ENCODE results near the gene RABL3. TPM values are rescaled to one million over a fixed set of nuclear protein-coding genes. Genes with fewer than 3 reads are reported as not detected.
"Not testable (repeated sequence)": the region's sequence is repeated elsewhere in the genome, so short reads cannot be mapped to it uniquely, and the experiment has no call there.

Gene RABL3
- polyA plus RNA-seq, 1 donor from 2014 or later, result 30.9 TPM

DNA sequence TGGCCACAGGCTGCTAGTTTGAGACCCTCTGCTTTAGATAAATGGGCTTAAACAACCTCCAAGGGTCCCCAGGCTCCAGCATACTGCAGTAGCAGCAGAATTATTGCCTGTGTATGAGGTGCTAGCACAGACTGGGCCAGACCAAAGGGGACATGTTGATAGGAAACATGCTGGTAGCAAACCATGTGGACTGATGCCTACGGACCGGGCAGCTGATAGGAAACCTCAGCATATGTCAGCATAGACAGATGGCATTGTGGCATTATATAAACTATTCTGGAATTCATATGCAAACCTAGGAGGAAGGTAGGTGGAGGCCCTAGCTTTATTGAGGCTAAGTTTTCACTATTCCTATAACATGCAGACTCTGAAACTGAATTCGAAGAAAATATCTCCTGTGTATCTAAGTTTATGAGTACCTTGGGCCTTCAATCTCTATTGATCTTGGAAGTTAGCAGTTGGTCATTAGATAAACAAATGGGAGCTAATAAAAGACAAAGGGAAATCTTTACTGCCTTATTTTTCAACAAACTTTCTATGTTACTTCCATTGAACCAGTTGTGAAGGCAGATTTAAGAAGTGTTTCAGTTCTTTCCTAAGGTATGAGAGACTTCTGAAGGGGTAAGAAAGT is 58.5 kb downstream of the RABL3 start:
- Mint-ChIP-seq H3K27ac (no peak overlapping the region), H3K4me3 (no peak overlapping the region), H3K9me3 (no peaks in the 10 kb centered on the region), H3K4me1 (peaks cover 21 to 27% (median 26%) of the 10 kb centered on the region in 3 donors), H3K36me3 (peaks cover 2% of the 10 kb centered on the region), H3K27me3 (no peaks in the 10 kb centered on the region)

DNA sequence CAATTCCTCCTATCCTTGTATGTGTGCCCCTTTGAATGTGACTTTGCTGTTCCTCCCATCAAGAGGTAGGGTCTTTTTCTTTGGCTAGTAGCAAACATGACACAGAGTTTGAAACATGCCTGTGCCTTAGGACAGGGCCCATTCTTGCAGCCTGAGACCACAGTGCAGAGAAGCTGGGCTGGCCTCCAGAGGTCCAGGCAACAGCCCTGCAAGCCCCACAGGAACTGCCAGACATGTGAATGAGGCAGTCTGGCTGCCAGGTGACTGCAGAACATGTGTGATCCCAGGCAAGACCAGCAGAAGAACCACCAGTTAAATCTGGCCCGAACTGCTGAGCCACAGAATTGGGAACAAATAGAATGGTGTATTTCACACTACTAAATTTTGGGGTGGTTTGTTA is 59.1 kb downstream of the RABL3 start:
- H3K4me1 Mint-ChIP-seq, result peaks cover 21 to 28% (median 21%) of the 10 kb centered on the region in 3 donors
- no peak overlapping the region for H3K4me3 Mint-ChIP-seq
- H3K36me3 Mint-ChIP-seq, result peaks cover 2% of the 10 kb centered on the region
- peak overlapping the region in 1 of 3 donors; percentile 6 for H3K27ac Mint-ChIP-seq
- H3K27me3 Mint-ChIP-seq, result no peaks in the 10 kb centered on the region
- H3K9me3 Mint-ChIP-seq, result no peaks in the 10 kb centered on the region

DNA sequence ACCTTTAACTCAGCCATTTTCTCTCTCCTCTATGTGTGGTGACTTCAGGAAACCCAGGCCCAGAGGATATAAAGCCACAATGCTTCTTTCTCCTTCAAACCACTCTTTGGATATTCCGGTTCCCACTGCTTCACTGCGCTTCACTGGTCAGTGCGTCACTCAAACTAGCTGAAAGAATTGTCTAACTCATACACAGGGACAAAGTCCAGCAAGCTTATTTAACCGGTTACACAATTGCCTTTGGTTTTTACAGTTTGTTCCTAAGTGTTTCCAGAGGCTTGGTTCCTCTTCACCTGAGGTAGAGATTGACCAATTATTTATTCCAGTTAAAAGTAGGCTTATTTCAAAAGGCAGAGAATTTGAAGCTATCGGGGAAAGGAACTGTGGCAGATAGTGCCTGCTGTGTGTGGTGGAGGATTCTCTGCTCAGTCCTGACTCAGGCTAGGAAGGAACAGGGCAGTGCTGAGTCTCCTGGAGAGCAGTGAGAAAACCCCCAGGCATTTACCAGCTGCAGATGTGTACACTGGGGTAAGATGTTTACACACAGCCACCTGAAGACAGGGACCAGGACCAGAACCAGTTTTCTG is 60.1 kb downstream of the RABL3 start, which contains the start of gene HGD:
Gene HGD, minus strand, starts transcription at position 145 of the 587 bp plus-strand sequence. Its CDS starts 128 bp downstream, at position 17.
- peaks cover 5% of the 10 kb centered on the region for H3K36me3 Mint-ChIP-seq
- peaks cover 19 to 27% (median 20%) of the 10 kb centered on the region in 3 donors for H3K4me1 Mint-ChIP-seq
- peaks cover 0 to 4% (median 3%) of the 10 kb centered on the region in 3 donors for H3K9me3 Mint-ChIP-seq
- no peaks in the 10 kb centered on the region for H3K27me3 Mint-ChIP-seq
- no peak within 1 kb of the TSS for H3K4me3 Mint-ChIP-seq
- H3K27ac Mint-ChIP-seq, result peak within 1 kb of the TSS in 2 of 3 donors; percentile 6 to 50

DNA sequence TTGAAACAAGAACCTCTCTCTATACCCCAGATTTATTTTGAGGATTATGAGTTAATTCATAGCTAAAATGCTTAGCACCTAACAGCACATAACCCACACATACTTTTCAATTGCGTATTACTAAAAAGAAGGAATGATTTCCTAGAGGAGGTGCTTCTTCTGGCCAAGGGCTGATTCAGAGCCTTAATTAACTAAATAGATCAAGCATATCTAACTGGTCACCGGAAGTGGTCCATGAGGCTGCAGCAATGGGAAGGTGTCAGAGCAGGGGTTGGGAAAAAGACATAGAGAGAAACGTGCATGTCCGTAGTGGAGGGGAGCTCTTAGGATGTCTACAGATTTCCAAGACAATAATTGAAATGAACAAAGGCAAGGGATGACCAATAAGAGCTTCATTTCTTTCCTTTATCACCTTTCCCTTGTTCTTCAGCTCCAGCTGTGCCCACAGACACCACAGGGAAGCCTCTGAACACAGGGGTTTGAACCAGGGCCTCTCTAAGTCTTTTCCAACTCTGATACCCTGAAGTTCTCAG is 60.7 kb downstream of the RABL3 start:
- H3K4me1 Mint-ChIP-seq, result peaks cover 14 to 21% (median 16%) of the 10 kb centered on the region in 3 donors
- H3K27me3 Mint-ChIP-seq, result no peaks in the 10 kb centered on the region
- peaks cover 5% of the 10 kb centered on the region for H3K36me3 Mint-ChIP-seq
- no peak overlapping the region for H3K27ac Mint-ChIP-seq
- no peak overlapping the region for H3K4me3 Mint-ChIP-seq
- peaks cover 0 to 6% (median 4%) of the 10 kb centered on the region in 3 donors for H3K9me3 Mint-ChIP-seq

DNA sequence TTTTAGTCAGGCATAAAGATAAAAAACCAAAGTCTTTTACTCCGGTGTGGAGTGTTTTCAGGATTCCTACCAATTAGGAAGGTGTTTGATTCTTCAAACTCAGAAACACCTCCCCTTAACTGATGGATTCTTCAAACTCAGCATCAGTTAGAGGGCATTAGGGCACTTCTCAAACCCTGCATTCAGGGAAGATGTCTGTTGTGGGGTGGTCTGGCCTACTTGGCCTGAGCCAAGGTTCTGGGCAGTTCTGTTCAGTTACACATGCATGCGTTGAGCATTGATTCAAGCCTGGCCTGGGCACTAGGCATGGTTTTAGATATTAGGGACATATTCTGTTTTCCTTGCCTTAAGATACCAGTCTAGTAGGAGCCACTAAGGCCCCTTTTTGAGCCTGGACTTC is 61.3 kb downstream of the RABL3 start:
- Mint-ChIP-seq H3K9me3 (peaks cover 0 to 7% (median 4%) of the 10 kb centered on the region in 3 donors), H3K4me1 (peaks cover 13 to 20% (median 16%) of the 10 kb centered on the region in 3 donors), H3K27ac (peak overlapping the region in 1 of 3 donors; percentile 93), H3K27me3 (no peaks in the 10 kb centered on the region), H3K4me3 (no peak overlapping the region), H3K36me3 (peaks cover 5% of the 10 kb centered on the region)

DNA sequence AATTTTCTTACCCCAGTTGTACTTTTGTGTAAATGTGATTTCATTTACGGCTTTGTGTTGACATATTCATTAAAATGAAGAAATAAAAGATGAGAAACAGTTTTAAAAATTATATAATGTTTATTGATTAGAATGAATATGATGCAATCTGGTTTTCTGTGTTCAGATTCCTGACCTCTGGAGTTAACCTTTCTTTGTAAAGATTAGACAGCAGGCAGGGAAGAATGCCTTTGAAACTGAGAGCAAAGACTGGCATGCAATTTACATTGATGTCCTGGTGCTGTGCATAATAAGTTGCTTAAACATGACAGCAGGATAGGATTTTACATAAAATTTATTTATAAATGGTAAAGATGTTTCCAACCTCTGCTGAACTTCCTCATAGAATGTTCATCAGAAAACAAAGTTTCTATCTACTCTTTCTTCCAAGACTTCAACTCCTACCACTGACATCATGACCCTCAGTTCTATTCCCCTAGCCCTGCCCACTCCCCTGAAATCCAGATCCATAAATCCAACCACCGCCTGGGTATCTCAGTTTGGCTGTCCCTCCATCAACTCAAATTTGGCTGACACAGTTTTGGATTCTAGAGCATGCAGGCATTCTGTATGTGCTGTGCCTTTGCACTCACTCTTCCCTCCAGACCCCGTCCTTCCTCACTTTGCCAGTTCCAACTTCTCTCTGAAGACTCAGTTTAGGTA is 62.0 kb downstream of the RABL3 start:
- Mint-ChIP-seq H3K4me1 (peaks cover 9 to 20% (median 16%) of the 10 kb centered on the region in 3 donors), H3K27ac (peak overlapping the region in 1 of 3 donors; percentile 93), H3K36me3 (peaks cover 7% of the 10 kb centered on the region), H3K27me3 (no peaks in the 10 kb centered on the region), H3K4me3 (peak overlapping the region in 1 of 4 donors; percentile 77), H3K9me3 (peaks cover 0 to 7% (median 4%) of the 10 kb centered on the region in 3 donors)

DNA sequence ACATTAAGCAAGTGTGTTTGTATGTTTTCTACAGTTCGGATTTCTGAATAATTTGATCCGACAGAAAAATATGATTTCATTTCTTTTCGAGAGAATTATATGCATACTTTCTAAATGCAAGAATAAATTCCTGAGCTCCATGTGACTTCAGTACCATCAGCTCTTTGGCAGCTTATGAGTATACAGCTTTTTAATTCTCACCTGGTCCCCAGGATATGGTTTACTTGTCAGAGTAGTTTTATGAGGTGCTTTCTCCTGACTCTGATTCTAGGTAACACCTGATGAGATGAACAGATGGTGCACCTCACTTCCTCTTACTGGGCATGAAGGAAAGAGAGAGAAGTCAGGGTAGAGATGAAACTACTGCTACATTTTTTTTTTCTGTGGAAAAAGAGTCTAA is 63.3 kb downstream of the RABL3 start:
- H3K27ac Mint-ChIP-seq, result no peak overlapping the region
- H3K9me3 Mint-ChIP-seq, result peaks cover 0 to 7% (median 4%) of the 10 kb centered on the region in 3 donors
- H3K27me3 Mint-ChIP-seq, result peaks cover 2% of the 10 kb centered on the region

DNA sequence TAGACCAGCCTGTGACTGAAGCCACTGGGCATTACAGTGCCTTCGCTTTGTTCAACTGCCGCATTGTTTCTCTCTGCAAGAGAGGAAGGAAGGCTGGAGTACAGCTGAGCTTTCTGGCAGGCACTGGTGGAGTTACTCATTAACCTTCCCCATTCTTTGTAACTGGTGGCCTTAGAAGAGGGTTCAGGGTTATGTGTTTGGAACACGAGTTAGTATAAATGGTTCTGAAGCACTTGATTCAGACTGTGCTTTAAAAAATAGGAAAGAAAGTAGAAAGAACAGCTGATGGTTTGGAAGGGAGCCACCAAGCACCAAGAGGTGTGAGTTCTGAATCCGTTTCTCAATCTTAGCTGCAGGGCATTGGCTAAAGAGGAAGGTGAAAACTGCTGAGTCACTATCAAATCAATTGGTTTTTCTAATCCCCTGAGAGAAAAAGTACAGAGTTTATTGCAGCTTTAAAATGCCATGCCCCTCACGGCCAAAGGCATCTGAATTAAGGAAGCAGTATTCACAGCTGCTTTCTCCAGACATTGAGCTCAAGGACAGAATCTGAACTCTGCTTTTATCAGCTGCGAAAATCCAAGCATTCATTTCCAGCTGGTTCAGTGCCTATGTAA is 63.9 kb downstream of the RABL3 start:
- Mint-ChIP-seq H3K27ac (peak overlapping the region in 1 of 3 donors; percentile 53), H3K27me3 (peaks cover 2% of the 10 kb centered on the region), H3K36me3 (peaks cover 7% of the 10 kb centered on the region), H3K9me3 (peaks cover 0 to 7% (median 4%) of the 10 kb centered on the region in 3 donors), H3K4me1 (peaks cover 7 to 20% (median 16%) of the 10 kb centered on the region in 3 donors), H3K4me3 (peak overlapping the region in 1 of 4 donors; percentile 10)

More for the DNA sequence above, 63.3 kb downstream of the RABL3 start:
- H3K36me3 Mint-ChIP-seq, result peaks cover 7% of the 10 kb centered on the region
- no peak overlapping the region for H3K4me3 Mint-ChIP-seq
- peaks cover 7 to 20% (median 16%) of the 10 kb centered on the region in 3 donors for H3K4me1 Mint-ChIP-seq

DNA sequence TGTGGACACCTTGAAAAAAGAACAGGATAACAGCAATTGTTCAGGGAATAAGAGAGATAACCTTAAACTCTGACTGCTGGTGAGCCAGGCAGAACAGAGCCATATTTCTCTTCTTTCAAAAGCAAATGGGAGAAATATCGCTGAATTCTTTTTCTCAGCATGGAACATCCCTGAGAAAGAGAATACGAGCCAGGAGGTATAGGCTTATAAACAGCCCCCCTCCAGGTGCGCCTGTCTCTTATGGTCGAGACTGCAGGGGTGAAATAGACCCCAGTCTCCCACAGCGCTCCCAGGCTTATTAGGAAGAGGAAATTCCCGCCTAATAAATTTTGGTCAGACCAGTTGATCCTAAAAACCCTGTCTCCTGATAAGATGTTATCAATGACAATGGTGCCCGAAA is 65.1 kb downstream of the RABL3 start:
- H3K27me3 Mint-ChIP-seq, H3K36me3 Mint-ChIP-seq, H3K4me3 Mint-ChIP-seq, H3K9me3 Mint-ChIP-seq, H3K27ac Mint-ChIP-seq: not testable (repeated sequence)
- peaks cover 7 to 20% (median 16%) of the 10 kb centered on the region in 3 donors for H3K4me1 Mint-ChIP-seq

DNA sequence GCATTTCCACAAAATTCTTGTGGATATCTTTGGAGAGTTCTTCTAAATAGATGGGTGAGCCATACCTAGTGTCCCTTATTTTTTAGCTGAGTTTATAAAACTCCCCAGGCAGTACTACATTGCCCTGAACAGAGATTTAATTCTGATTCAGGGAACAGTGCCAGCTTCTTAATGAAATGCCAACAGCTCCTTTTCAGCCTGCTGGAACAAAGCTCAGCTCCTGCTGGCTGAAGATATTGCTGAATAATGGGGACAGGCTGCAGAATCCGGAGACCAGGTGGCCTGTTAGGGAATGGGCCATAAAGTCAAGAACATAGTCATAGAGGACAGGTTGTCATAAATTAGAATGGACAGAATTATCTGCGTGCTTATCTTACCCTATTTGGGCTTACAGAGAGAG is 69.2 kb downstream of the RABL3 start:
- peaks cover 0 to 7% (median 4%) of the 10 kb centered on the region in 3 donors for H3K9me3 Mint-ChIP-seq
- H3K36me3 Mint-ChIP-seq, result peaks cover 6% of the 10 kb centered on the region
- no peak overlapping the region for H3K4me3 Mint-ChIP-seq
- H3K4me1 Mint-ChIP-seq, result no peaks in the 10 kb centered on the region
- H3K27me3 Mint-ChIP-seq, result peaks cover 2% of the 10 kb centered on the region
- H3K27ac Mint-ChIP-seq, result no peak overlapping the region

DNA sequence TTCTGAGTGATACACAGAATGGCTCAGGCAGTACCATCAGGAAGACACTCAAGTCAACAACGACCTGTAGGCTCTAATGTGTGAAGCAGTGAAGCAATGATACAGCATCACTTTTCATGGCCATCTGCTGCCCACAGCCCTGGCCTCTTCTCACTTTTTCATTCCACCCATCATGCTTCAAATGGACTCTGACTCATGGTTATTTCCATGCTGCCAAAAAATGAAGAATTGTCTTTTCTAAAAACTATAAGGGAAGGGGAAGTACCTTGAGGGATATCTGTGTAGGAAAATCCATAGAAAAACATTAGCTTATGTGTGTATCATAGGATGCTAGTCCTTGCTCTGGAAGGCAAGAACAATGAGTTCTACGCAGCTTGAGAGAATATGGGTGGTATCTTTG is 71.7 kb downstream of the RABL3 start:
- no peaks in the 10 kb centered on the region for H3K4me1 Mint-ChIP-seq
- peaks cover 6% of the 10 kb centered on the region for H3K27me3 Mint-ChIP-seq
- no peak overlapping the region for H3K4me3 Mint-ChIP-seq
- H3K36me3 Mint-ChIP-seq, result peaks cover 3% of the 10 kb centered on the region
- H3K9me3 Mint-ChIP-seq, result no peaks in the 10 kb centered on the region
- H3K27ac Mint-ChIP-seq, result no peak overlapping the region

DNA sequence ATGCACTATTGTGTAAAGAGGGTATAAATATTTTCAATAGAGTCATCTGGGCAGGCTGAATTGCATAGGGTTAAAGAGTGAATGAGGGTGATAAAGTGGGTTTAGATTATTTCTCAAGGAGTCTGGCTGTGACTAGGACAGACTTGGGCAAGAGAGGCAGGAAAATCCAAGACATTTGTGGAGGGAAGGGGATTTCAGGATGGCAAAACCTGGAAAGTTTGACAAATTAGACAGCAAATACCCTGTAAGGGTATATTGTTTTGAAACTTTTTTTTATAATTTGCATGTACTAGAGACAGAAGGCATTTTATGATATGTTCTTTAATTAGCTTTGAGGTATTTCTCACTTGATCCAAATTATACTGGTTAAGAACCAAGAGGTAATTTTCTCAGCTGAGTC is 77.4 kb downstream of the RABL3 start:
- H3K9me3 Mint-ChIP-seq, result no peaks in the 10 kb centered on the region
- H3K27me3 Mint-ChIP-seq, result peaks cover 12% of the 10 kb centered on the region
- H3K4me1 Mint-ChIP-seq, result peaks cover 0 to 4% (median 0%) of the 10 kb centered on the region in 3 donors
- no peak overlapping the region for H3K27ac Mint-ChIP-seq
- H3K36me3 Mint-ChIP-seq, result peaks cover 5% of the 10 kb centered on the region
- no peak overlapping the region for H3K4me3 Mint-ChIP-seq

DNA sequence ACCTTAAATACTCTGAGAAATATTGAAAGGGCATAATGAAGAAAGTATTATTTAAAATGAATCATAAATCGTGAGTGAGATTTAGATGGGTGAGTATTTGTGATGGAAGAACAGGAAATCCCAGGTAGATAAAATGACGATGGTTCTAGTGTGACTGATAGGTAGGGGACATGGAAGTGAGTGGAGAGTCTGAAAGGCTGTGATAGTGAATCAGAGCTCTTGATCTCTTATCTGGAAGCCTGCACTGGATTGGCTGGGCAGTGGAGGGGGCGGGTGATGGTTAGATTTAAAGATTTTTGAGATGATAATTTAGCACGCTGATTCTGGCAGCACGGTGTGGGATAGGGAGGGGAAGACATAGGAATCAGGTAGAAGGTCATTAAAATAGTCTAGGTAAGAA is 80.4 kb downstream of the RABL3 start:
- H3K27ac Mint-ChIP-seq, result no peak overlapping the region

DNA sequence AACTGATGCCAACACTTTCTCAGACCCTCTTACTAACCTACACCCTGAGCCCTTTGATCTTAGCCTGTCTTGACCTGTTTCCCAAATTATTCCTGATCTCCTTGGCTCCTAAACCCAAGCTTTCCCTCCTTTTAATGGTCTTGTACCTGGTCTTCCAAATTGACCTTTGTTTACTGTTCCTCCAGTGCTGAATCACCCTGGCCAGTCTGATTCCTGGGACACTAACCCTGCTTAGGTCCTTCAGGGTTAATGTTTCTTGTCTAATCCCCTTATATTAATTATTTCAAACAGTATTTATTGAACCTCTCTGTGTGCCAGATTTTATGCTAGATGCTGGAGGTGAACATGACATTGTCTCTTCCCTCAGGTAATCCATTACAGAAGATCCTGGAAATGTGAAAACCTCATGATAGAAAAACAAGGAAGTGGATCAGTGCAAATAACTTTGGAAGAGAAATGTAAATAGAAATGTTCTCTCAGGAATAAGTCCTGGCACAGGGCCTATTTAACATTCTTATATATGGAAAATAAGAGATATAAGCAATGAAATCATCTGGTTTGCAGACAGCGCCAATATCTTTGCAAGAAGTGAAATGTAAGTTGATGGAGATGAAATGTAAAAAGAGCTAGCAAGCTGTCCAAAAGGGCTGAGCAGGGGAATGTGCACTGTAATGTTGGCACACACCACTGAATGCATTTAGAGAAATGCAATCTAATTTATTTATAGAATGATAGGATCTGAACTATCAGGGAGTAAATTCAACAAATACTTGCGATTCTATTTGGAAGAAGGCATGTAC is 81.0 kb downstream of the RABL3 start:
- Mint-ChIP-seq H3K4me1 (peaks cover 5 to 10% (median 7%) of the 10 kb centered on the region in 3 donors), H3K27ac (no peak overlapping the region), H3K4me3 (no peak overlapping the region), H3K27me3 (peaks cover 12% of the 10 kb centered on the region), H3K36me3 (peaks cover 8% of the 10 kb centered on the region), H3K9me3 (no peaks in the 10 kb centered on the region)

More for the DNA sequence above, 80.4 kb downstream of the RABL3 start:
- Mint-ChIP-seq H3K36me3 (peaks cover 6% of the 10 kb centered on the region), H3K4me1 (peaks cover 5 to 10% (median 6%) of the 10 kb centered on the region in 3 donors), H3K27me3 (peaks cover 12% of the 10 kb centered on the region), H3K4me3 (no peak overlapping the region), H3K9me3 (no peaks in the 10 kb centered on the region)
